Stomach (tissue), 9 donors: ENCODE measurements around the gene GPANK1. TPM values are rescaled to one million over a fixed set of nuclear protein-coding genes. Genes with fewer than 3 reads are reported as not detected.
A peak's percentile ranks its signal among the peaks of the same experiment; 100 is the strongest.

ENCODE experiments used
- DNase-seq, 2 donors: peaks; one replicate each; pipeline versions ENCODE4 v3.0.0 to v3.0.0-alpha.2; 2013 to 2019
- H3K27ac ChIP-seq, 5 donors: fragments of 200-600 bp in 4 of 5; sonication (generic) in 4 of 5; one replicate each; pipeline ENCODE4 v1.5.1; 2013 to 2019; ENCODE audit warnings: mild to moderate bottlenecking in 1 of 5, moderate library complexity in 1 of 5
- H3K27me3 ChIP-seq, 3 donors: fragments of 200-600 bp; sonication (generic); one replicate each; pipeline ENCODE4 v1.5.1; 2017 to 2019; ENCODE audit warnings: mixed run types in 1 of 3
- H3K36me3 ChIP-seq, 4 donors: fragments of 200-600 bp; sonication (generic); 1 replicate in 3 of 4; 2 replicates in 1 of 4; pipeline ENCODE4 v1.5.1; 2016 to 2019
- H3K4me1 ChIP-seq, 4 donors: fragments of 200-600 bp; sonication (generic); one replicate each; pipeline ENCODE4 v1.5.1; 2016 to 2019
- H3K4me3 ChIP-seq, 4 donors: fragments of 200-600 bp; sonication (generic) in 3 of 4; one replicate each; pipeline ENCODE4 v1.5.1; 2016 to 2019; ENCODE audit warnings: mild to moderate bottlenecking in 1 of 4
- H3K9me3 ChIP-seq, 4 donors: fragments of 200-600 bp; sonication (generic); one replicate each; pipeline ENCODE4 v1.5.1; 2016 to 2019
- CTCF ChIP-seq, 7 experiments: fragments of 450-650 bp in 4 of 7; fragments of 200-600 bp in 3 of 7; sonication (generic) in 3 of 7; IDR thresholded peaks; one replicate each; pipeline ENCODE4 v1.5.1; 2016 to 2019; ENCODE audit warnings: antibody characterized with exemption in 7 of 7, control low read depth in 2 of 7, mild to moderate bottlenecking in 1 of 7
- EP300 ChIP-seq: sonication (generic); formaldehyde crosslinking; IDR thresholded peaks from one replicate; pipeline ENCODE4 v1.6.1; 2017; ENCODE audit warnings: antibody characterized with exemption
- POLR2A ChIP-seq, 4 donors: fragments of 450-650 bp; IDR thresholded peaks; one replicate each; pipeline ENCODE4 v1.6.1; 2016; ENCODE audit warnings: antibody characterized with exemption in 4 of 4, control low read depth in 2 of 4, mild to moderate bottlenecking in 1 of 4, moderate library complexity in 1 of 4
- POLR2AphosphoS5 ChIP-seq, 3 donors: sonication (generic); formaldehyde crosslinking; IDR thresholded peaks; one replicate each; pipeline ENCODE4 v1.6.1; 2016; ENCODE audit warnings: antibody characterized with exemption in 3 of 3
- WGBS, 5 donors: extraction: QIAGEN DNeasy Blood & Tissue Kit in 3 of 5; methylation state at CpG; one replicate each; pipeline versions ENCODE4 v1.1.5 to v1.1.7; 2013 to 2018; 5-methylcytosine and 5-hydroxymethylcytosine counted together
- intact Hi-C: fragments of 100-400 bp; cut with DNase I; formaldehyde crosslinking; loops from one replicate; pipeline ENCODE4 v1.15.1; 2023; ENCODE audit warnings: low total_unique reads
- polyA plus RNA-seq, 3 donors: library from polyadenylated mRNA; stranded (reverse); fragments of 200-250 nt; gene quantifications; one replicate each; pipeline ENCODE4 v1.2.3, GENCODE V29; 2013
- total RNA-seq, 5 donors: library from RNA; depleted of rRNA; stranded (reverse); fragments of >200 nt; gene quantifications; one replicate each; pipeline versions ENCODE4 v1.1.0 to v1.2.3, GENCODE V29; 2014 to 2016
- donor health status: healthy with polysubstance abuse.
- donor health status: Bipolar disorder and iron deficiency.
- donor health status: healthy.

The GPANK1 gene
- total and polyA plus RNA-seq, 8 donors: 5.8 to 36.8 (median 13.2) TPM

DNA sequence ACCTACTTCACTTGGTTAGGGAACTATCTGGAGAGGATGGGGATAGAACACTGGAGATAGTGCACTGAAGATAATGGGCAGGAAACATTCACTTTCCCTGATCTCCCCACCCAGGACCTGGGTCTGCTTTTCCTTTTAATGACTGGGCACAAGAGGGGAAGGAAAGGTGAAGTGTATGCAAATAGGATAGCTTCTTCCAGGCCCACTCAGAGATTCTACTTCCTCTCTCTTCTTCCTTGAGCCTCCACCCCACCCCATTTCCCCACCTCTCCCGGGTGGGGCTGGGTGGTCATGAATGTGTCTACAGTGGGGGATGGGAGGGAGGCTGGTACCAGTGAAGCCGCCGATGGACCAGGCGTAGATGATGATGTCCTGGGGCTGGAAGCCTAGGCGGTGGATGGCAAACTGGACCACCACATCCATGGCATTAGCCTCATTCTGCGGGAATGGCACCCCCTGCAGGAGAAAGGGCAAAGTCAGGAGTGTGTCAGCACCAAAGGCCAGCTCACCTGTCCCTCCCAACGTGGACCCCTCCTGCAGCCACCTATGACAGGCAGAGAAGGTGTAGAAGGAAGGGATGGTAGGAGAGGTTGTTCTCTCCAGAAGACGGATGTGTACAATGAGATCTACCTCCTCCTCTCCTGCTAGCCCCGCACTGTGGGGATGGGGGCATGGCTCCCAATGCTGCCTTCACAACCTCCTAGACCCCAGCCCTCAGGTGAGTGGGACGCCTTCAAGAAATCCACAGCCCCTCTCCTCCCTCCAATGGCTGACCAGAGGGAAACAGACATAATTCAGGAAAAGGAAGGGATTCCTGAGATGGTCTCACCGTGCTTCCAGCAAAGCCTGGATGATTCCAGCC is 24.7 kb upstream of the GPANK1 start:
- H3K4me3 ChIP-seq: no peak overlapping the region
- no peaks in the 10 kb centered on the region for H3K9me3 ChIP-seq
- intact Hi-C loops: loop anchor here (10.0 kb wide), 1 partner anchor 75 kb away; the partner anchor contains the start of gene SAPCD1
- no peak for TF ChIP-seq POLR2A (IDR thresholded peaks at IDR 0.05)
- TF ChIP-seq CTCF (IDR thresholded peaks at IDR 0.05): no peak
- TF ChIP-seq POLR2AphosphoS5 (IDR thresholded peaks at IDR 0.05): no peak
- DNase-seq: no peak
- 74 to 81% (median 77%) methylated on average over 10 to 11 of the region's 11 CpGs for WGBS, 5 donors
- H3K27ac ChIP-seq: peak overlapping the region in 4 of 5 donors; percentile 14 to 72 (median 27)
- peaks cover 73 to 98% (median 97%) of the 10 kb centered on the region in 4 donors for H3K36me3 ChIP-seq
- H3K27me3 ChIP-seq: no peaks in the 10 kb centered on the region
- H3K4me1 ChIP-seq: peaks cover 4 to 20% (median 12%) of the 10 kb centered on the region in 4 donors

DNA sequence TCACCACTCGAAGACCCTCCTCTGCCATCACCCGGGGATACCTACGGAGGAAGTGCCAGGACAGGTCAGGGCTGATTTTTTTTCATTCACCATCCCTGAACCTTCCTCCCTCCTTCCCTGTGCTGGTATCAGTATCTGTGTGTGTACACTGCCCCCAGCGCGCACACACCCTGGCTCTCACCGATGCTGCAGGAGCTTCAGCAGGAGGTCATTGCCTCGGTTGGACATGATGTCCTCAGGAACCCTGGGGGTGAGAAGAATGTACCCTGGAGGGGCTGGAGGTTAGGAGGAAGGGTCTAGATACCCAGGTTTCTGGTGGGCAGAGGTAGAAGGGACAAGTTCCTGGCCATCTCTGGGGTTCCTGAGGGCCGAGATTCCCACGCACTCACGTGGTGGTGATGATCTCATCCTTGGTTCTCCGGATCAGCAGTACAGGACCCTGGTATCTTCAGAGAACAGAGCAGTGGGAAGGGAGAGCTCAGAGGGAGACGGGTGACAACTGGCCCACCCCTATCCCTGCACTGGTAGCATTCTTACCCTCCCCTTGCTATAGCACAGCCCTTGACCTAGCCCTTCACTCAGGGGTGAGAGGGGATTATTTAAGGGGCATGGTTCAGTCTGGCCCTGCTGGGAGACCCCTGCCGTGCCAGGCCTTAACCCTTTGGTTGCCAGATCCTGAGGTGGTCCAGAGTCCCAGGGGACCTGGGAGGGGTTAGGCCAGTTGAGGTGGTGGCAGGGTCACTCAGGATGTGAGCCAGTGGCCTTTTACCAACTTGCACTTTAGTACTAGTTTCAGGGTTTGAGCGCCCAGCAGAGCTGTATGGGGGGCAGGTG is 23.3 kb upstream of the GPANK1 start:
- 80 to 87% (median 82%) methylated on average over 13 to 14 of the region's 14 CpGs for WGBS, 5 donors
- intact Hi-C loops: loop anchor here (10.0 kb wide), 1 partner anchor 77 kb away; the partner anchor contains the start of gene SAPCD1
- no peak overlapping the region for H3K4me3 ChIP-seq
- H3K27ac ChIP-seq: peak overlapping the region in 1 of 5 donors; percentile 43
- H3K27me3 ChIP-seq: no peaks in the 10 kb centered on the region
- peaks cover 4 to 29% (median 17%) of the 10 kb centered on the region in 4 donors for H3K4me1 ChIP-seq
- no peaks in the 10 kb centered on the region for H3K9me3 ChIP-seq
- TF ChIP-seq POLR2A (IDR thresholded peaks at IDR 0.05) (no peak), EP300 (no peak), POLR2AphosphoS5 (IDR thresholded peaks at IDR 0.05) (no peak), CTCF (IDR thresholded peaks at IDR 0.05) (no peak)
- H3K36me3 ChIP-seq: peaks cover 63 to 89% (median 85%) of the 10 kb centered on the region in 4 donors
- no peak for DNase-seq

- Histone ChIP-seq H3K4me1 (peaks cover 4 to 36% (median 21%) of the 10 kb centered on the region in 4 donors), H3K27ac (no peak overlapping the region), H3K4me3 (no peak overlapping the region), H3K27me3 (no peaks in the 10 kb centered on the region), H3K9me3 (no peaks in the 10 kb centered on the region), H3K36me3 (peaks cover 56 to 81% (median 77%) of the 10 kb centered on the region in 4 donors)
- 83 to 94% (median 84%) methylated on average over 8 of the region's 8 CpGs for WGBS, 5 donors
- intact Hi-C loops: loop anchor here (10.0 kb wide), 1 partner anchor 77 kb away; the partner anchor contains the start of gene SAPCD1
- DNase-seq: no peak
- TF ChIP-seq CTCF (IDR thresholded peaks at IDR 0.05) (no peak), POLR2A (IDR thresholded peaks at IDR 0.05) (no peak), POLR2AphosphoS5 (IDR thresholded peaks at IDR 0.05) (no peak), EP300 (no peak)
Observed at GRCh38 chr6:31687321-31687720, 22.5 kb upstream of the GPANK1 start.

- no peak for DNase-seq
- Histone ChIP-seq H3K4me1 (peaks cover 9 to 44% (median 26%) of the 10 kb centered on the region in 4 donors), H3K27me3 (no peaks in the 10 kb centered on the region), H3K9me3 (no peaks in the 10 kb centered on the region), H3K27ac (no peak overlapping the region), H3K36me3 (peaks cover 49 to 73% (median 69%) of the 10 kb centered on the region in 4 donors), H3K4me3 (no peak overlapping the region)
- WGBS, 5 donors: 76 to 88% (median 81%) methylated on average over 5 of the region's 5 CpGs
- TF ChIP-seq POLR2A (IDR thresholded peaks at IDR 0.05) (no peak), CTCF (IDR thresholded peaks at IDR 0.05) (no peak), EP300 (no peak), POLR2AphosphoS5 (IDR thresholded peaks at IDR 0.05) (no peak)
- intact Hi-C loops: loop anchor here (10.0 kb wide), 1 partner anchor 78 kb away; the partner anchor contains the start of gene SAPCD1
Observed at GRCh38 chr6:31686483-31686882, 21.7 kb upstream of the GPANK1 start.
